ENCODE data around the gene CSNK1A1.

Gene CSNK1A1

DNA sequence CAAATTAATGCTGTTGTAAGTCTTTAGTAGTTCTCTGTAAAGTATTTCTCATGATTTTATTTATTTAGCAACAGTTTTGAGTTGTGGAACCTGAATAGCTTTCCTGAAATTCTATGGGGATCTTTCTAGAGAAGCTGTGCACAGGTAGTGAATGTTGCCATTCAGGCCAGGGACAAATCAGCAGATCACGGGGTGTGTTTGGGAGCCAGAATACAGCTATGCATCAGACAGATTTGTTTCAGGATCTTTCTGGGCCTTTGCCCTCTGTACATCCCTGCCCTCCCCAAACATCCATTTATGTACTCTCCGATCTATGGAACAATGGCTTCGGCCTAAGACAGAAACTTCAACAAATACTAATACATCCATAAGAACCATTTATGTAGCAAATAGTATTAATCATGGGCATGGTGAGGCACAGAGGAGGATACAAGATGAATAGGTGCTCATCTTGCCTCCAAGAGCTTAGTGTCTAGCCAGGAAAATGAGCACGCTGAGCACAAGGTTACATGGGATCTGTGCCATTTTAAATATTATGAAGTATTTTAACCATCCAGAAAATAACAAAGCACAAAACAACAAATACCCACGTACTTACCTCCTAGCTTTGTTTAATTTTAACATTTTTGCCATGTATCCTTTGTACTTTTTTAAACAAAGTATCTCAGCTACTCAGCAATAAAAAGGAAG, 43.1 kb upstream of the CSNK1A1 start (continued):
- TF ChIP-seq OSR1 (CRISPR knock-in tag; IDR thresholded peaks at IDR 0.05) (no peak), ZFP3 (CRISPR knock-in tag; IDR thresholded peaks at IDR 0.05) (no peak), TCF4 (CRISPR knock-in tag; IDR thresholded peaks at IDR 0.05; ENCODE audit: borderline replicate concordance) (no peak), CSRNP3 (CRISPR knock-in tag; IDR thresholded peaks at IDR 0.05) (no peak)

DNA sequence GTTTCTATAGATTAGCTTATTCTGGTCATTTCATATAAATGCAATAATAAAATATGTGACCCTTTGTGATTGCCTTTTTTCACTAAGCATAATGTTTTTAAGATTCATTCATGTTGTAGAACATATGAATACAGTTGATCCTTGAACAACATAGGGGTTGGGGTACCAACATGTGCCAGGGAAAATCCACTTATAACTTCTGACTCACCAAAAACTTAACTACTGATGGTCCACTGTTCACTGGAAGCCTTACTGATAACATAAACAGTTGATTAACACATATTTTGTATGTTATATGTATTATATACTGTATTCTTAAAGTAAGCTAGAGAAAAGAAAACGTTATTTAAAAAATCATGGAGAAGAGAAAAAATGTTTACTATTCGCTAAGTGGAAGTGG, 42.1 kb upstream of the CSNK1A1 start:
- TF ChIP-seq ISL1 (CRISPR knock-in tag; IDR thresholded peaks at IDR 0.05) (no peak), ZNF8 (CRISPR knock-in tag; IDR thresholded peaks at IDR 0.05) (no peak), CREB5 (CRISPR knock-in tag; IDR thresholded peaks at IDR 0.05; ENCODE audit: low read depth) (no peak), ZNF565 (CRISPR knock-in tag; conservative IDR thresholded peaks at IDR 0.05; ENCODE audit: low read depth) (no peak), ZNF70 (CRISPR knock-in tag; IDR thresholded peaks at IDR 0.05) (no peak), ARNTL (CRISPR knock-in tag; IDR thresholded peaks at IDR 0.05; ENCODE audit: borderline replicate concordance, low read depth) (no peak), CSRNP3 (CRISPR knock-in tag; IDR thresholded peaks at IDR 0.05) (no peak), PATZ1 (CRISPR knock-in tag; IDR thresholded peaks at IDR 0.05; ENCODE audit: borderline replicate concordance) (no peak), ZFP30 (CRISPR knock-in tag; IDR thresholded peaks at IDR 0.05) (no peak), RARB (CRISPR knock-in tag; IDR thresholded peaks at IDR 0.05) (no peak), OSR1 (CRISPR knock-in tag; IDR thresholded peaks at IDR 0.05) (no peak), CSDC2 (CRISPR knock-in tag; IDR thresholded peaks at IDR 0.05) (no peak), BACH2 (CRISPR knock-in tag; IDR thresholded peaks at IDR 0.05; ENCODE audit: borderline replicate concordance) (no peak), ESRRG (CRISPR knock-in tag; IDR thresholded peaks at IDR 0.05) (no peak), ZFP3 (CRISPR knock-in tag; IDR thresholded peaks at IDR 0.05) (no peak)
- ATAC-seq, result no peak

- ATAC-seq, result no peak
- no peak for TF ChIP-seq CSRNP3 (CRISPR knock-in tag; IDR thresholded peaks at IDR 0.05)
- TF ChIP-seq OSR1 (CRISPR knock-in tag; IDR thresholded peaks at IDR 0.05), result no peak
- TF ChIP-seq ESRRG (CRISPR knock-in tag; IDR thresholded peaks at IDR 0.05), result no peak
- no peak for TF ChIP-seq ZFP3 (CRISPR knock-in tag; IDR thresholded peaks at IDR 0.05)
- no peak for TF ChIP-seq ARNTL (CRISPR knock-in tag; IDR thresholded peaks at IDR 0.05; ENCODE audit: borderline replicate concordance, low read depth)
- no peak for TF ChIP-seq ZNF565 (CRISPR knock-in tag; conservative IDR thresholded peaks at IDR 0.05; ENCODE audit: low read depth)
- TF ChIP-seq BACH2 (CRISPR knock-in tag; IDR thresholded peaks at IDR 0.05; ENCODE audit: borderline replicate concordance), result no peak
- no peak for TF ChIP-seq TCF4 (CRISPR knock-in tag; IDR thresholded peaks at IDR 0.05; ENCODE audit: borderline replicate concordance)
- TF ChIP-seq ZFP30 (CRISPR knock-in tag; IDR thresholded peaks at IDR 0.05), result no peak
- TF ChIP-seq SNAI2 (CRISPR knock-in tag; IDR thresholded peaks at IDR 0.05), result no peak
- no peak for TF ChIP-seq POU6F1 (CRISPR knock-in tag; IDR thresholded peaks at IDR 0.05; ENCODE audit: borderline replicate concordance, low read depth)
- no peak for TF ChIP-seq CSDC2 (CRISPR knock-in tag; IDR thresholded peaks at IDR 0.05)
Observed at GRCh38 chr5:149588936-149589335, 37.7 kb upstream of the CSNK1A1 start.
